Choroid plexus epithelial cell (primary cell): ENCODE data around the gene MFSD6.

Experiments used
- DNase-seq: peaks from one replicate; pipeline ENCODE4 v3.0.0-alpha.2; 2010; ENCODE audit warnings: low read depth
- H3K4me3 ChIP-seq: 2 replicates; pipeline ENCODE4 v1.5.1; 2011; ENCODE audit warnings: low read depth, mild to moderate bottlenecking, control low read depth, low read length, moderate library complexity
- CTCF ChIP-seq: conservative IDR thresholded peaks from 2 replicates; pipeline ENCODE4 v1.5.1; 2011; ENCODE audit warnings: low read depth, mild to moderate bottlenecking, control low read depth, inconsistent platforms, low read length, moderate library complexity

MFSD6 gene

GRCh38 chr2:190546734-190547133, 138.6 kb downstream of the MFSD6 start:
- DNase-seq: no peak

DNA sequence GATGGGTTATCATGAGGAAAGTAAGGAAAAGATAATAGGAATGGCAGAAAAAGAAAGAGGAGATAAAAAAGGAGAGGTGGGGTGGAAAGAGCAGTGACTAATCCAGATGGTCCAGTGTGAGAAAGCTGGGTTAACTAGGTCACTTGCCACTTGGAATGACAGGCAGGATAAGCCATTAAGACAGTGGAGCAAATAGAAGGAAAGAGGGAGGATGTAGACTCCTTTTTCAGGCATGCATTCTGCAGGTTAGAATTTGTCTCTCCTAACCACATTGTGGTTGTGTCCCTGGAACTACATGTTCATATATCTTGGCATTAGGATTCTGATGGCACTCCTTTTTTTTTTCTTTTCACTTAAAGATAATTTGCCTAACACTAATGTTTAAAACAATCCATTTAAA, 139.7 kb downstream of the MFSD6 start:
- no peak for TF ChIP-seq CTCF
- DNase-seq: no peak
- no peak overlapping the region for H3K4me3 ChIP-seq

More at GRCh38 chr2:190546734-190547133, 138.6 kb downstream of the MFSD6 start:
- H3K4me3 ChIP-seq: no peak overlapping the region
- no peak for TF ChIP-seq CTCF

- H3K4me3 ChIP-seq: no peak overlapping the region
- TF ChIP-seq CTCF: no peak
- DNase-seq: no peak
Measured at GRCh38 chr2:190550137-190550536, 142.0 kb downstream of the MFSD6 start.
